T-helper 2 cell (primary cell): ENCODE results near the gene DEPP1.
"Not testable (repeated sequence)": the region's sequence is repeated elsewhere in the genome, so short reads cannot be mapped to it uniquely, and the experiment has no call there.

ENCODE experiments used
- DNase-seq, 5 experiments: peaks; one replicate each; pipeline versions ENCODE4 v3.0.0 to v3.0.0-alpha.2; 2012 to 2022
- total RNA-seq, 2 donors: gene quantifications; one replicate each; lab custom pipeline; 2026; lab: John Stamatoyannopoulos, UW

The DEPP1 gene
- total RNA-seq: 0 to 0.67 reads per million in 2 donors

DNA sequence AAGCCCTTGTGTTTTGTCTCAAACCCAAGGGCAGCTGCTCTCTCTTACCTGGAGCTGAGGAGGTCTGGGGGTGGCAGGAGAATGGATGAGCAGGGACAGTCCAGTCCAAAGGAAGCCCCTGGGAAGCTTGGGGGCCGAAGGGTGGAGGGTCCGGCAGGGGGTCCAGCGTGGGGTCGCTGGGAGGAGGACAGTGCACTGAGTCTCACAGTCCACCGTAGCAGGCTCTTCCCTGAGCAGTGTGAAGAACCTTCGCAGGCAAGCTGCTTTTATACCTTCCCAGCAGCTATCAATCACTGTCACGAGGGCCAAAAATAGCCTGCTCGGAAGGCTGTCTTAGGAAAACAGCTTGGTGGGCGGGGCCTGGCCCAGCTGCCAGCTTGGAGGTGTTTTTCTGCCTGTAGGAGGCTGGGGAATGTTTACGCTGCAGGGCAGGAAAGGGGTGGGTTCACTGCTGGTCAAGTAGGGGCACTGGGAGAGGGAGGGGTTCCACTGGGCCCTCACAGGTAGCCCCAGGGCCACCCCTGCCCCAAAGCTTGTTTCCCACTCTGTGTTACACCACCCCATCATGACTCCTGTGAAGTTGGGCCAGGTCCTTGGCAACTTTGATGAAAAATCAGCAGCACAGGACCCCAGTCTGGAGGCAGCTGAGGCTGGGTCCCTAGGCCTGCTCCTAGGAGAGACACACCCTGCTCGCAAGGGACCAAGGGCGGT is at the start of gene DEPP1:
Gene DEPP1 (minus strand): TSS at position 240 of the 711 bp plus-strand sequence. CDS start 779 bp downstream, outside the sequence.
- peak in 1 of 5 experiments; percentile 14 for DNase-seq

GRCh38 chr10:45023426-45023825 is 44.8 kb upstream of the DEPP1 start:
- DNase-seq: no peak

DNA sequence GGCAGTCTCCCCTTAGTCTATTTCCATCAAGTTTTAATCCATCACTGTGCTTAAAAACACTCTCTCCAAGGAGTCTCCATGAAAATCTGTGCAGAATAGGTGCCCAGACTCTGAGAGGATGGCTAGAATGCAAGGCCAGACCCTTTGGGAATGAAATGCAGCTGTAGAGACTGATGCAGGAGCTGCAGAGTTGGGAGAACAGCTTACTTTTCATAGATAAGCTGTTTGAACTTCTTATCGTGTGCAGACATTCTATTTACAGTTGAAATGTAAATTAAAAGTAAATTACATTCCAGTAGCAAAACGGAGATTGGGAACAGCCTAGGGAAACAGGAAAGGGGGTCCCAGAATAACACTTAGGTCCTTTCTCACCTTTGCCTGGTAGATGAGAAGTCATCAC is 37.0 kb upstream of the DEPP1 start:
- DNase-seq: no peak

- DNase-seq: not testable (repeated sequence)
Measured at GRCh38 chr10:45014557-45014956, 35.9 kb upstream of the DEPP1 start.

DNA sequence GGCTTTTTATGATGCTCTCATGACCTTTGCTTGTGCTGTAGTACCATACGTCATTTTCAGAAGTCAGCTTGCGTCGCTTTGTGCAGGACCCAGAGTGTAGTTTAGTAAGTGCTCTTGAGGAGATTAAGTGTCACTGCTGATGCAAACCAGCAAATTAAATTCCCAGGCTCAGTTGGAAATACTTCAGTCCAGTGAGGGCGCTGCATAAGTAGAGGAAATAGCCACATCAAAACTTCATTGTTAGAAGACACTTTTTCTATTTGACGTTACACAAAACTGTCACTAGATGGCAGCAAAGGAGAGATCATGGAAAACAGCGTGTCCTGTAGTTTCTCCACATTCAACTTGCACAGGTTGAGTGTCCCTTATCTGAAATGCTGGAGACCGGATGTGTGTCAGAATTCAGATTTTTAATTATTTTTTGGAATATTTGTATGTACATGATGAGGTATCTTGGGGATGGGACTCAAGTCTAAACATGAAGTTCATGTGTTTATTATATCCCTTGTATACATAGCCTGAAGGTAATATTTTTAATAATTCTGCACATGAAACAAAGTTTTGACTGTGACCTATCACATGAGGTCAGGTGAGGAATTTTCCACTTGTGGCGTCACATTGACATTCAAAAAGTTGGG is 30.0 kb upstream of the DEPP1 start:
- peak in 2 of 5 experiments; percentile 33 to 64 for DNase-seq

DNA sequence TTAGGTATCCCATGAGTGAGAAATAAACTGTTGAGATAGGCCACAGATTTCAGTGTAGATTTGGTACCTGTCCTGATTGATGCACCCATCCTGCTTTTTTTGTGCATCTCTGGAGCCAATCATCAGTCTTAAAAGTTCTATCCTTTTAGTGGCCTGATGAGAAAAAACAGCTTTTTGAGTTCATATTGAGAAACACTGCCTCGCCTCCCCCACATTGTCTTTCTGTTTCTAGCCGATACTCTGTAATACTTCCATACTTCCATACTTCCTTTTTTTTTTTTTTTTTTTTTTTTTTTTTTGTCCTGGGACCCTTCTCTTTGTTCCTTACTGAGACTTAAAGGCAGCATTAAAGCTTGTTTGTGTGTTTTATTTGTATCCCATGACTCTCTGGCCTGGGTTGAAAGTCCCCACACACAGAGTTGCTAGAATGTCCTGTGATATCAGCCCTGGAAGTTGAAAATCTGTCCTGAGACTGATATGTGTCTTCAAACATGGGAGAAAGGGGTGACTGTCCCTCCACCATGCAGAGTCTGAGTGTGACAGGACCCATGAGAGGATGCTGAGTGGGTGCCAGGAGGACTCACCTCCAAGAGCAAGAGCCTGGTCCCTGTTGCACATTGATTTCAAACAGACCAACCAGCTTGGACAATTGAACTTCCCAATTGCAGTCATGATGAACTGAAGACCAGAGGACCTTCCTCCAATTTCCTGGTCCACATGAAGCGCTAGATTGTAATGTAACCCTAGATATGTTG is 27.8 kb upstream of the DEPP1 start:
- no peak for DNase-seq

DNA sequence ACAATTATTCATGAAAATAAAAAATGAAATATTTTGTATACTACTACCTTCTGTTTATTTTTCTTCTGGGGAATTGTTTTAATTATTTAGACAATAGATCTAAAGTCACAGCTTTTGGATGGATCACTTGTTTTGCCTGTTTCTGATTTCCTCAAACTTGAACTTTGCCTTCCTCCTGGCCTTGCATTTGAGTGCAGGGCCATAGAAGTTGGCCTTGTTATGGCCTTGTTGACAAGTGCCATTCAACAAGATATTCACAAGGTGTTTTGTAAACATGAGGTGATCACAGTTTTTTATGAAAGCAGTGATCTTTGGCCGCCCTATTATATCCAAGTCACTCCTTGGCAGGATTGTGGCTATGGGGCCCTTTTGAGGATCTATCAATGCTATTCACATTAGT is 26.7 kb upstream of the DEPP1 start:
- no peak for DNase-seq

DNA sequence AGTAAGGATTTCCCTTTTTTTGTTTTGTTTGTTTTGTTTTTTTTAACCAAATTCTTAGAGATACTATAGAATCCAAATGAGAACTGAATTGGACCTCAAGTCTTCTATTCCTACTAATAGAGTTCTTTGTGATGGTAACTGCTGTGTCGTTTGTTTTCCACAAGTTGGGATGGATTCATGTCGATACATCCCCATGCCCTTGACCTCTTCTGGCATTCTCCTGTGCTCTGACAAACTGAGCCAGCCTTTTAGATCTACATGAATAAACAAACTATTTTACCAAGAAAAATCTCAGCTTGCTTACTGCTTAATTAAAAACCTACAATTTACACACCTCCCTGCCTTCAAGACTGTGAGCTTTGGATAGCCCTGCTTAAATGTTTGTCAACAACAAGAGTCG is 26.1 kb upstream of the DEPP1 start:
- no peak for DNase-seq

- no peak for DNase-seq
Measured at GRCh38 chr10:45003432-45004000, 24.9 kb upstream of the DEPP1 start.

DNA sequence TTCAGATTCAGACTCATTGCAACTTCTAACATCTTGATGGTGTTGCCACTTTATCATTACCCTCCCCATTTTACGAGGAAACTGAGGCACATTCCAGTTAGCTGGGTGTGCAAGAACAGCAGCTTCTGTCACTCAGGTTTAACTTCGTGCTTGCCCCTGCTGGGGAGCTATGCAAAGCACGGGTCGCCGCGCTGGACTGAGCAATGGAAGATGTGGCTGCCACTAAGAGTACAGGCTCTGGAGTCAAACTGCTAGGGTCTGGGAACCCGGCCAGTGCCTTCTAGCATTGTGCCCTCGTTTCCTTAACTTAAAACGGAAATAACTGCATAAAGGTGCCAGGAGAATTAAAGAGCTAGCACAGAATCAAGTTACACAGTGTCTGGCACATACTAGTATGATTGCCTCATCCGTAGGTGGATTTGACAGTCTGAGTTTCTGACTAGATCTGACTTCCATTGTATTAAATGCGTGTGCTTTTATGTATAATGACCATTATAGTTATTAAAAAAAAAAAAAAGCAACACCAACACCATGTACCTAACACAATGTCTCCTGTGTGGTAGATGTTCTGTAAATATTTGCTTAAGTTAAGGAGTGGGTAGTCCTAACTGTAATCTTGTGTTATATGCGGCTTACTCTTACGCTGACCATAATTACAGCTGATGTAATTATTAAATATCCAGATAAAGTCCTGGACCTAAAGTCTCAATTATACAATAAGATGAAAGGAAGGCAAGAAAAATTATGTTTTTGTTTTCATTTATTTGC is 23.0 kb upstream of the DEPP1 start:
- DNase-seq: peak in 4 of 5 experiments; percentile 22 to 79 (median 44)

DNA sequence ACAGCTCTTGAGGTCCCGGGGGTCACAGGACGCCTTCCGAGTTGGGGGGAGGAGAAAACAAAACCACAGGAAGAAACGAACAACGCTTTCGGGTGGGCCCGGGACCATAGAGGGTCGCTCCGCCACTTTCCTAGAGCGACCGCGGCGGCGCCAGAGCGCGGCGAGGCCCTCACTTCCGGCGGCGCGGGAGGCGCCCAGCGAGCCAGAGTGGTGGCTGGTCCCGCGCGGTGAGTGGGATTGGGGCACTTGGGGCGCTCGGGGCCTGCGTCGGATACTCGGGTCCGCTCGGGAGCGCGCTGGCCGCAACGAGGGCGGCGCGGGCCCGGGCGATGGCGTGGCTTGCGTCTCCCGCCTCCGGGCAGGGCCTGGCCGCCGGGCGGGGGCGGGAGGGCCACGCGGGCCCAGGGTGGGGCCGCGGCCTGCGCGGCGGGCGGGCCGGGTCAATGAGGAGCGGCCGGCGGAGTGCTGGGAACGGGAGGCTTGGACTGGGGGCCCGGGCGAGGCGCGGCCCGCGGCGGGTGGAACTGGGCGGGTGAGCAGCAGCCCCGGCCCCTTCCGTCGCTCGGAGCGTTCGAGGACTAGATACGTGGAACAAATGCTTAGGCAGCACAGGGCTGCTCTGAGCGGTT is 22.3 kb upstream of the DEPP1 start, which contains the start of gene ZNF22:
Gene ZNF22 (plus strand): TSS at position 172 of the 629 bp plus-strand sequence. CDS start 2,446 bp downstream, outside the sequence.
- DNase-seq: peak; percentile 28 to 83 (median 41)

DNA sequence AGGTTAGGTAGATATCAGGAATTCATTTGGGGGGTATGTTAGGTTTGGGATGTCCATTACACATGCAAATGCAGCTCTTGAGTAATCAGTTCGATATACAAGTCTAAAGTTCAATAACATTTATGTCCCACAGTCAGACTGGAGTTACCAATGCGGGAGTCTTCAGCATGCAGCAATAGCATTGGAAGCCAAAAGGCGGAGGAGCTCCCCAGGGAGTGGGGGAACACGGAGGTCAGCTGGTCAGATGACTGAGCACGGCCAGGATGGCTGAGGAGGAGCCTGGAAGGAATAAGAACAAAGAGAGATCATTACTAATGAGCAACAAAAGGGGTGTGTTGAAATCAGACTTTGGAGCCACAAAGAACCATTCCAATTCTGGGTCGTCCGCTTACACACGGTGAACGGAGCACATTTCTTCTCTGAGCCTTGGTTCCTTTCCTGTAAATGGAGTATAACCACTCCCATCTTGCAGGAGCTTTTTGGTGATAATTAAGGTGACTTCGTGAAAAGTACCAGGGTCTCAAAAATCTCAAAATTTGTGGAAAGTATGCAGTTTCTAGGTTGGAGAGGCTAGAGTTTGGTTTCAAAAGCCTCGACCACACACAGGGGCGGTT is 21.6 kb upstream of the DEPP1 start:
- no peak for DNase-seq

DNA sequence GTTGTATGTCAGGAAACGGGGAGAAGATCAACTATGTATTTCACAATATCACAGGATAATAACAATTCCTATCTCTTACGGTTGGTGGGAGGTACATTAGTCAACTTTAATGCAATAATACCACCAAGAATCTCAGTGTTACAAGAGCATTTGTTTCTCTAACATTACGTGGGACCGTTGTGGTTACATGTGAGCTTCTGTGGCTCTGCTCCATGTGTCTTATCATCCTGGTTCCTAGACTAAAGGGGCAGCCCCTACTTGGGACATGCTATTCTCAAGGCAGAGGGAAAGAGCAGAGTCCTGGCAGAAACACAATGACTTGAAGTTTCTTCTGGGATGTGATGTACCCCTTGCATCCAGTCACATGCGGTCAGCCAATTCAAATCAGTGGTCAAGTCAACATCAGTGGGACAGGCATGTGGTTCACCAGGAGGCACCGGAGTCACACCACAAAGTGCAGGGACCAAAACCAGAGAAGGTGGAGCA is 19.6 kb upstream of the DEPP1 start:
- no peak for DNase-seq

GRCh38 chr10:44997105-44997748 is 18.6 kb upstream of the DEPP1 start:
- DNase-seq: no peak

DNA sequence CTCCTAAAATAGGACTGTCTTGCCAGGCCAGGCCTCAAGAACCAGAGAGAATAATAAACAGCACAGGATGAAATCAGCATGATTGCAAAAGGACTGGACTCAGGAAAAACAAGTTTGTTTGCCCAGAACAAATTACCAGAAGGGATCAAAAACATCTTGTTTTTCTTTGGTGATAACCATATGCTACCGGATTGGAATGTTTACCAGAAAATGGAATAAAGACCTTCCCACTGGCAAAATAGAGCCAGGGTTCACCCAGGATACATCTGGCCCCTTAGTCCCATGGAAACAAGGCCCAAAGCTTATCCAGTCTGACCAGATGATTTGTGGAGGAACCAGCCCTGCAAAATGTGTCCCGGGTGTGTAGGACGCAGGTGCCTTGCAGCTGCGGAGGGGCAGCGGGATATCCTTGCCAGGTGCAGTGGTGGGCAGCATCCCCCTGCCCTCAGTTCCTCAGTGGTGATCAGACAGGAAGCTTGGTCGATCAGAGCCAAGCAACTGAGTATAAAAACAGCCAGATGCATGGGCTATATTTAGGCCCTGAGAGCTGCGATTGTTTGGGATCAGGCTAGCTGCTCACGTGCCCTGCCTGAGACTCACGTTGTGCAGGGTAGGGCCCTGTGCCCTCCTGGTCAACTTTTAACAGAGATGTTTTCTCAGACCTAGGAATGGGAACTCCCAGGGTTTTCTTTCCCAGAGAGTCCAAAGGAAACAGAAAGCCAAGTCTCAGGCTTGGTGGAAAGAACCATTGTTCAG is 17.5 kb upstream of the DEPP1 start:
- DNase-seq: no peak

- peak in 2 of 5 experiments; percentile 24 to 52 for DNase-seq
Measured at GRCh38 chr10:44995581-44995913, 16.9 kb upstream of the DEPP1 start.

DNA sequence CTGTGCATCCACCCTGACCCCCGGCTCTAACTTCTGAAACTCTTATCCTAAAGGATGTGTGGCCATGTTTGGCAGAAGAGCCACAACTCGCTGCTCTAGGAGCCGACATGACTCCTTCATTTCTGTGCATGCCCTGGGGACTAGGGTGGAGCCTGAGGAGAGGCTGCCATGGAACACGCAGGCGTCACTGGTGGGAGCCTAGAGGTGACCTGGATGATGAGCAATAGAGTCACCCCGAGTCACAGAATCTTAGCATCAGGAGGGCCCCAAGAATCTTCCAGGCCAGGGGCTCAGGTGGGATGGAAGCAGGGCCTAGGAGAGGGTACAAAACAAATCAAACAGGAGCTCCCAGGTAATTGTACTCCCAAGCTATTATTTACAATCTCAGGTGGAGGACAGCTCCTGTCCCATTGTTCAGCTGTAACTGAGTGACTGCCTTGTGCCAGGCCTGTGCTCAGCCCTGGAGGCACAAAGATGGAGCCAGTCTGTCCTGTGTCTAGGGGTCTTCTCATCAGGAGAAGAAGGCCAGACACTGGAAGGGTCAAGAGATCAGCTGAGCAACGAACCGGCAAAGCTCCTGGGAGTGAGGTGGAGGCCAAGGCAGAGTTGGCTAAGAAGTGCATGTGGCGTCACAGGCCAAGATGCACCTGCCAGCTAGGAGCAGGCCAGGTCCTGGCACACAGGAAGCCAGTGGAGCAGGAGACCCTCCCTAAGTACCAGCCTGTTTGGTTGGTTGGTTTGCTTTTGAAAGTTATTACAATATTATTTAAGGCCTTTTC is 16.3 kb upstream of the DEPP1 start:
- DNase-seq: no peak

DNA sequence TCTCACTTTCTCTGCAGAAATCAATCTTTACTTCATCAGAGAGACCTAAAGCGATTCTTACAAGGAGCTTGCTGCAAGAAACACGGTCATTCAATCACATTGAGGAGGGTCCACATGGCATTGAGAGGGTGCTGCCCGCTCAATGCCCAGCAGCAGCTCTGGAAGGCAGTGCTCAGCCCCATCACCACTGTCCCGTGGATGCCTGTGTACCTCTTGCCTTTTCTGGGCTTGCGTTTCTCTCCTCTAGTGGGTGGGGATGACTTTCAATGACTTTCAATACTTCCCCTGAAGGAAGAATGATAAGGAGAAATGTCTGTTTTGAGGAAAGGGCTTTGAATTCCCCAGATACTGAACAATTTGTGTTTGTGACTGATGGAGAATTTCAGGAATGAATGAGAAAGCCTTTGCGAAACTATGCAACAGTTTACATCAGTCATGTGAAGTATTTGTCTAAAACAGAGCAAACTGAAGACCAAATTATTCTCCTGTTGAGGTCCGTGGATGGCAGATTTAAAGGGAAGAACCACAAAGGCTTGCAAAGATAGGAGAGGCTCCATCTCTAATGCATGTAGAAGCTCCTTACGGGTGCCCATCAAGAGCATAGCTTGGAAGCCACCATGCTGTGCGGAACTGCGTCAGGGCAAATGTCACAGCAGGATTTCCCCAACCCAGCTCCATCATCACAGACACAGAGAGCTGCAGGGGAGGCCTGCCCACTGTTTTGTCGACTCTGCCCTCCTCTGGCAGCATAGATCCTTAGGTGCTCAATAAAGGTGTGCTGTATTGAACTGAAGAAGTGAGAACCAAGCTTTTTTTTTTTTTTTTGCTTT is 15.5 kb upstream of the DEPP1 start:
- DNase-seq: no peak
